Stimulated activated memory B cell treated with anti-CD40 and anti-IgM and Interleukin-4, amounts not matched to agents 10 μg/mL and 1 μg/mL and 100 μg/mL, for 72 hours (primary cell): ENCODE measurements around the gene QSER1.

ENCODE experiments used
- ATAC-seq: fragments of 150-1000 bp; cut with Tn5 transposase; 2 replicates; pipeline ENCODE4 v1.10.0; 2021
- H3K27ac Mint-ChIP-seq: one replicate; pipeline ENCODE4 v1.8.0; 2022; ENCODE audit warnings: mild to moderate bottlenecking, mixed read lengths
- H3K27me3 Mint-ChIP-seq: one replicate; pipeline ENCODE4 v1.8.0; 2022; ENCODE audit warnings: mixed read lengths
- H3K36me3 Mint-ChIP-seq: one replicate; pipeline ENCODE4 v1.8.0; 2022; ENCODE audit warnings: mixed read lengths
- H3K4me1 Mint-ChIP-seq: one replicate; pipeline ENCODE4 v1.8.0; 2022; ENCODE audit warnings: mixed read lengths
- H3K4me3 Mint-ChIP-seq: one replicate; pipeline ENCODE4 v1.8.0; 2022; ENCODE audit warnings: mild to moderate bottlenecking, moderate library complexity, mixed read lengths
- H3K9me3 Mint-ChIP-seq: one replicate; pipeline ENCODE4 v1.8.0; 2022; ENCODE audit warnings: mixed read lengths

The QSER1 gene

GRCh38 chr11:32987851-32988250 is 95.2 kb downstream of the QSER1 start:
- Mint-ChIP-seq H3K27me3 (no peaks in the 10 kb centered on the region), H3K9me3 (peaks cover 6% of the 10 kb centered on the region), H3K27ac (no peak overlapping the region), H3K36me3 (peaks cover 13% of the 10 kb centered on the region), H3K4me1 (no peaks in the 10 kb centered on the region), H3K4me3 (no peak overlapping the region)
- no peak for ATAC-seq

GRCh38 chr11:32990481-32990880 is 97.9 kb downstream of the QSER1 start:
- no peak for ATAC-seq

GRCh38 chr11:32991427-32991826 is 98.8 kb downstream of the QSER1 start:
- no peaks in the 10 kb centered on the region for H3K4me1 Mint-ChIP-seq
- no peak overlapping the region for H3K4me3 Mint-ChIP-seq
- H3K36me3 Mint-ChIP-seq, result peaks cover 7% of the 10 kb centered on the region
- peaks cover 10% of the 10 kb centered on the region for H3K9me3 Mint-ChIP-seq
- no peaks in the 10 kb centered on the region for H3K27me3 Mint-ChIP-seq
- no peak for ATAC-seq
- no peak overlapping the region for H3K27ac Mint-ChIP-seq

More at GRCh38 chr11:32990481-32990880, 97.9 kb downstream of the QSER1 start:
- Mint-ChIP-seq H3K4me1 (no peaks in the 10 kb centered on the region), H3K27me3 (no peaks in the 10 kb centered on the region), H3K9me3 (peaks cover 10% of the 10 kb centered on the region), H3K27ac (no peak overlapping the region), H3K4me3 (no peak overlapping the region), H3K36me3 (peaks cover 7% of the 10 kb centered on the region)

- no peak for ATAC-seq
- Mint-ChIP-seq H3K9me3 (peaks cover 10% of the 10 kb centered on the region), H3K4me3 (no peak overlapping the region), H3K4me1 (no peaks in the 10 kb centered on the region), H3K27ac (no peak overlapping the region), H3K36me3 (peaks cover 7% of the 10 kb centered on the region), H3K27me3 (no peaks in the 10 kb centered on the region)
Measured at GRCh38 chr11:32991898-32992297, 99.3 kb downstream of the QSER1 start.

- Mint-ChIP-seq H3K27ac (no peak overlapping the region), H3K36me3 (peaks cover 6% of the 10 kb centered on the region), H3K27me3 (peaks cover 36% of the 10 kb centered on the region), H3K4me1 (no peaks in the 10 kb centered on the region), H3K4me3 (no peak overlapping the region), H3K9me3 (no peaks in the 10 kb centered on the region)
- no peak for ATAC-seq
Measured at GRCh38 chr11:33000181-33000580, 107.6 kb downstream of the QSER1 start.

- Mint-ChIP-seq H3K4me1 (no peaks in the 10 kb centered on the region), H3K36me3 (peaks cover 6% of the 10 kb centered on the region), H3K9me3 (no peaks in the 10 kb centered on the region), H3K4me3 (no peak overlapping the region), H3K27ac (no peak overlapping the region), H3K27me3 (peaks cover 36% of the 10 kb centered on the region)
- no peak for ATAC-seq
Measured at GRCh38 chr11:33001281-33001680, 108.7 kb downstream of the QSER1 start.

GRCh38 chr11:33001751-33002542 is 109.3 kb downstream of the QSER1 start:
- peaks cover 39% of the 10 kb centered on the region for H3K27me3 Mint-ChIP-seq
- no peak overlapping the region for H3K27ac Mint-ChIP-seq
- H3K9me3 Mint-ChIP-seq, result no peaks in the 10 kb centered on the region
- no peak for ATAC-seq
- H3K36me3 Mint-ChIP-seq, result peaks cover 6% of the 10 kb centered on the region
- H3K4me1 Mint-ChIP-seq, result no peaks in the 10 kb centered on the region
- H3K4me3 Mint-ChIP-seq, result no peak overlapping the region

- H3K27me3 Mint-ChIP-seq, result peaks cover 26% of the 10 kb centered on the region
- H3K4me1 Mint-ChIP-seq, result no peaks in the 10 kb centered on the region
- no peaks in the 10 kb centered on the region for H3K9me3 Mint-ChIP-seq
- H3K4me3 Mint-ChIP-seq, result no peak overlapping the region
- no peak overlapping the region for H3K27ac Mint-ChIP-seq
- ATAC-seq, result no peak
- no peaks in the 10 kb centered on the region for H3K36me3 Mint-ChIP-seq
Measured at GRCh38 chr11:33005175-33005574, 112.6 kb downstream of the QSER1 start.

- H3K27ac Mint-ChIP-seq, result no peak overlapping the region
- ATAC-seq, result no peak
- no peaks in the 10 kb centered on the region for H3K9me3 Mint-ChIP-seq
- H3K36me3 Mint-ChIP-seq, result no peaks in the 10 kb centered on the region
- peaks cover 22% of the 10 kb centered on the region for H3K27me3 Mint-ChIP-seq
- H3K4me1 Mint-ChIP-seq, result no peaks in the 10 kb centered on the region
- H3K4me3 Mint-ChIP-seq, result no peak overlapping the region
Measured at GRCh38 chr11:33006010-33006409, 113.4 kb downstream of the QSER1 start.

GRCh38 chr11:33013755-33014154 is 121.1 kb downstream of the QSER1 start:
- H3K4me1 Mint-ChIP-seq, result peaks cover 9% of the 10 kb centered on the region
- no peaks in the 10 kb centered on the region for H3K36me3 Mint-ChIP-seq
- H3K4me3 Mint-ChIP-seq, result no peak overlapping the region
- no peak overlapping the region for H3K27ac Mint-ChIP-seq
- H3K27me3 Mint-ChIP-seq, result peaks cover 51% of the 10 kb centered on the region
- ATAC-seq, result no peak
- no peaks in the 10 kb centered on the region for H3K9me3 Mint-ChIP-seq

- H3K4me3 Mint-ChIP-seq, result peak within 1 kb of the TSS; percentile 78
- peak; percentile 75 for ATAC-seq
- H3K27me3 Mint-ChIP-seq, result peaks cover 59% of the 10 kb centered on the region
- H3K4me1 Mint-ChIP-seq, result peaks cover 9% of the 10 kb centered on the region
- H3K36me3 Mint-ChIP-seq, result no peaks in the 10 kb centered on the region
- no peaks in the 10 kb centered on the region for H3K9me3 Mint-ChIP-seq
- no peak within 1 kb of the TSS for H3K27ac Mint-ChIP-seq
Measured at GRCh38 chr11:33015621-33016551, 123.3 kb downstream of the QSER1 start, which contains the start of gene DEPDC7. DEPDC7 (plus strand) TSS chr11:33015878; CDS start chr11:33015956, 78 bp downstream.

- no peak for ATAC-seq
- Mint-ChIP-seq H3K27me3 (peaks cover 59% of the 10 kb centered on the region), H3K27ac (no peak overlapping the region), H3K4me1 (peaks cover 3% of the 10 kb centered on the region), H3K9me3 (no peaks in the 10 kb centered on the region), H3K4me3 (peak overlapping the region; percentile 63), H3K36me3 (no peaks in the 10 kb centered on the region)
Measured at GRCh38 chr11:33016654-33017053, 124.0 kb downstream of the QSER1 start.

- Mint-ChIP-seq H3K9me3 (no peaks in the 10 kb centered on the region), H3K27ac (no peak overlapping the region), H3K36me3 (no peaks in the 10 kb centered on the region), H3K4me3 (no peak overlapping the region), H3K27me3 (peaks cover 59% of the 10 kb centered on the region), H3K4me1 (no peaks in the 10 kb centered on the region)
- ATAC-seq, result no peak
Measured at GRCh38 chr11:33017478-33017877, 124.9 kb downstream of the QSER1 start.

GRCh38 chr11:33017965-33018364 is 125.4 kb downstream of the QSER1 start:
- ATAC-seq, result no peak
- no peak overlapping the region for H3K4me3 Mint-ChIP-seq
- no peaks in the 10 kb centered on the region for H3K9me3 Mint-ChIP-seq
- H3K36me3 Mint-ChIP-seq, result no peaks in the 10 kb centered on the region
- H3K4me1 Mint-ChIP-seq, result no peaks in the 10 kb centered on the region
- no peak overlapping the region for H3K27ac Mint-ChIP-seq
- peaks cover 59% of the 10 kb centered on the region for H3K27me3 Mint-ChIP-seq

- Mint-ChIP-seq H3K27ac (no peak overlapping the region), H3K27me3 (peaks cover 59% of the 10 kb centered on the region), H3K4me3 (no peak overlapping the region), H3K9me3 (no peaks in the 10 kb centered on the region), H3K36me3 (no peaks in the 10 kb centered on the region), H3K4me1 (no peaks in the 10 kb centered on the region)
- no peak for ATAC-seq
Measured at GRCh38 chr11:33018840-33019239, 126.2 kb downstream of the QSER1 start.
